Transverse colon (tissue), 4 donors: Measurements from ENCODE around the gene AP3B1.

Experiments used
- POLR2A ChIP-seq: fragments of 450-650 bp; IDR thresholded peaks from one replicate; pipeline ENCODE4 v1.6.1; 2016; ENCODE audit warnings: antibody characterized with exemption, mild to moderate bottlenecking, moderate library complexity
- POLR2AphosphoS5 ChIP-seq, 3 donors: sonication (generic); formaldehyde crosslinking; IDR thresholded peaks; one replicate each; pipeline ENCODE4 v1.6.1; 2016; ENCODE audit warnings: antibody characterized with exemption in 3 of 3
- TF ChIP-seq, protein P1 (sequence below), 5 experiments: fragments of 200-600 bp in 3 of 5; fragments of 450-650 bp in 2 of 5; sonication (generic) in 3 of 5; IDR thresholded peaks; 1 replicate in 2 of 5; 2 replicates in 3 of 5; pipeline ENCODE4 v1.5.1; 2016 to 2017; ENCODE audit warnings: antibody characterized with exemption in 5 of 5, inconsistent platforms in 3 of 5, mild to moderate bottlenecking in 2 of 5, moderate library complexity in 1 of 5

DNA sequence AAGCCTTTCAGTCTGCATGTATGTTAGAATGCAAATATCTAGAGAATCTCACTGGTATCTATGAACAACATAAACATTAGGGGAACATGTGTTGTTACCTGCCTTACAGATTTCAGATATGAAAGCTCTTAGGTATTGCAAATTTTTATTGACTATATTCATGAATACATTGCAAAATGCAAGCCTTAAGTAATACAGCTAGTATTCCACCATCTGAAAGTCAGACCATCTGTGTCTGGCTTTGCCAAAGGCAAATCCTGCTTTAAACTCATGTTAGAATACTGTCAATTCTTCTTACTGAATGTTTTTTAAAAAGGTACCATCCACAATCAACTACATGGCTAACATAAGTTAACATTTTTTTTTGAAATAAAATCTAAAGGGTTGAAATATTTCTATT is 215.6 kb downstream of the AP3B1 start:
- TF ChIP-seq, protein P1, sequence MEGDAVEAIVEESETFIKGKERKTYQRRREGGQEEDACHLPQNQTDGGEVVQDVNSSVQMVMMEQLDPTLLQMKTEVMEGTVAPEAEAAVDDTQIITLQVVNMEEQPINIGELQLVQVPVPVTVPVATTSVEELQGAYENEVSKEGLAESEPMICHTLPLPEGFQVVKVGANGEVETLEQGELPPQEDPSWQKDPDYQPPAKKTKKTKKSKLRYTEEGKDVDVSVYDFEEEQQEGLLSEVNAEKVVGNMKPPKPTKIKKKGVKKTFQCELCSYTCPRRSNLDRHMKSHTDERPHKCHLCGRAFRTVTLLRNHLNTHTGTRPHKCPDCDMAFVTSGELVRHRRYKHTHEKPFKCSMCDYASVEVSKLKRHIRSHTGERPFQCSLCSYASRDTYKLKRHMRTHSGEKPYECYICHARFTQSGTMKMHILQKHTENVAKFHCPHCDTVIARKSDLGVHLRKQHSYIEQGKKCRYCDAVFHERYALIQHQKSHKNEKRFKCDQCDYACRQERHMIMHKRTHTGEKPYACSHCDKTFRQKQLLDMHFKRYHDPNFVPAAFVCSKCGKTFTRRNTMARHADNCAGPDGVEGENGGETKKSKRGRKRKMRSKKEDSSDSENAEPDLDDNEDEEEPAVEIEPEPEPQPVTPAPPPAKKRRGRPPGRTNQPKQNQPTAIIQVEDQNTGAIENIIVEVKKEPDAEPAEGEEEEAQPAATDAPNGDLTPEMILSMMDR (IDR thresholded peaks at IDR 0.05): no peak
- TF ChIP-seq POLR2A: no peak
- no peak for TF ChIP-seq POLR2AphosphoS5 (IDR thresholded peaks at IDR 0.05)
